Measurements from ENCODE around the gene TRMT6.

GRCh38 chr20:5945963-5946362 lies 4.4 kb downstream of the TRMT6 start:
- TF ChIP-seq TCF4 (CRISPR knock-in tag; IDR thresholded peaks at IDR 0.05; ENCODE audit: borderline replicate concordance) (no peak), ZFP30 (CRISPR knock-in tag; IDR thresholded peaks at IDR 0.05) (no peak), SNAI2 (CRISPR knock-in tag; IDR thresholded peaks at IDR 0.05) (no peak), ZFP3 (CRISPR knock-in tag; IDR thresholded peaks at IDR 0.05) (no peak), CREB5 (CRISPR knock-in tag; IDR thresholded peaks at IDR 0.05; ENCODE audit: low read depth) (no peak), RARB (CRISPR knock-in tag; IDR thresholded peaks at IDR 0.05) (no peak)

Measured in SK-N-SH treated with all-trans-retinoic acid at 6 μM for 48 hours (cell line).